CD4-positive, alpha-beta T cell treated with Interleukin-4 for 4 hours (primary cell): ENCODE measurements around the gene STMND1.
A peak's percentile ranks its signal among the peaks of the same experiment; 100 is the strongest.
"Not testable (repeated sequence)": the region's sequence is repeated elsewhere in the genome, so short reads cannot be mapped to it uniquely, and the experiment has no call there.

Experiments used
- DNase-seq: peaks from one replicate; pipeline ENCODE4 v3.0.0-alpha.2; 2020

The STMND1 gene

DNA sequence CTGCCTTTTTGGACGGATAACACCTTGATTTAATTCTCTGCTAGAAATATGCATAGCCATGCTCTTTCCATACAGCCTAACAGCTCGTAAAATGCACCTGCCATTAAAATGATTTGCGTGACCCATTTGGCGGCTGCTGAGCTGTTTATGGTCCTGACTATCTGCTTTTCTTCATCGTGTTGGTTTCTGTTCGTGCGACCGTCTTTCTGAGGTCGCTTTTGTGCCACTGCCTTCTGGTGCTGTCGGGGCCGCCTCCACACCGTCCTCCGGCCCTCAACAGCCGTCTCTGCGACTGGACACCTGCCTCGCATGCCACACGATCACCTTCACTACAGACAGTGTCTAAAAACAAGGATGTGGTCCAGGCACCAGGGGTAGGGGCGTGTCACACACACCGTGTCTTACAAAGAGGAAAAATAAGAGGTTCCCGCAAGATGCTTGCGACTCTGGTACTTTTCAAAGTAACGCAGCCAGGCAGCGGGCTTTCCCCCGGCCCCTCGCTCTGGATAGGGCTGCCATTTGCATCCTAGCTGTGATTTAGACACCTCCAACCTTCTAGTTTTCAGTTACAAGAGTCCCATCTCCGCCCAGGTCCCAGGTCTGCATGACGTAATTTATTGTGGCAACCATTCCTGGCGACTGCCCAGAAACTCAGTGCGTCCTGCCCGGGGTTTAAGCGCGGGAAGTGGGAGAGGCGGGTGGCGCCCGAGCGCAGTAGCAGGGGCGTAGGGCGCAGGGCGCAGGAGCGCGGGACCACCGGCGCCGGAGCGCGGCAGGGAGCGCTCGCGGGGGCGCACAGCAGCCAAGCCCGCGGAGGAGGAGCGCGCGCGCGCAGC is at the start of gene STMND1:
STMND1 (plus strand) TSS at position 629 of the 836 bp plus-strand sequence. CDS start 208 bp downstream, outside the sequence.
- no peak for DNase-seq

GRCh38 chr6:17054647-17055046 is 47.2 kb upstream of the STMND1 start:
- no peak for DNase-seq

GRCh38 chr6:17057322-17057721 is 44.5 kb upstream of the STMND1 start:
- no peak for DNase-seq

GRCh38 chr6:17058550-17058949 is 43.3 kb upstream of the STMND1 start:
- no peak for DNase-seq

DNA sequence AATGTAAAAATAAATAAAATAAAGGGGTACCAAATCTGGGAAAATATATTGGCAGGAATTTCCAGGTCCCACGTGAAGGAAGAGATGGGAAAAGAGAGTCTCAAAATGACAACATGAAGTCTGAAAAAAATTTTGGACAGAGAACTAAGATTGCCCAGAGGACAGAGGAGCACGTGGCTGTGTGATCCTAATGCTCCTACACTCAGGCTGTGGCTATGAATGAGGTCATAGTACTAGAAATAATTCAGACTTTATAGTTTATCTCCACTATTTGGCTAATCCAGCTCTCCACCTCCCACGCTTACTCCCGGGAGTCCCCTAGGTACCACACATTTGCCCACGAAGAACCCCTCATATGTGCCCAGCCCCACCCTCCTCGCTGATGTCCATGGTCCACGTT is 42.8 kb upstream of the STMND1 start:
- DNase-seq, result no peak

DNA sequence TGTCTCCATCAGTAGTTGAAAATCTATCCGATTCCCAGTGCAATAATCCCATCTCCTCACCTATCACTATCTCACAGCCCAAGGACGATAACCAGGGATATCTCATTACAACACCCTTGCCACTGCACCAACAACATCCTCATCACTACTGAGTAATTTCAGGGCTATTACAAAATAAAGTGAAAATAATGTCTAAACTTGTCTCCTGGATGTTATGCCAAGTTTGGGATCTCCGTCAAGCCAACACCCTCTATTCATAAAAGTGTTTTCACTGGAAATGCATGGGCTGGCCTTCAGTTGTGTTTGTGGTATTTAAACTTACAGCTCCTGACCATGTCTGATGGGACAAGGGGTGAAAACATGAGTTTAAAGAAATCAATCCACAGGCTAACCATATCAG is 42.0 kb upstream of the STMND1 start:
- no peak for DNase-seq

DNA sequence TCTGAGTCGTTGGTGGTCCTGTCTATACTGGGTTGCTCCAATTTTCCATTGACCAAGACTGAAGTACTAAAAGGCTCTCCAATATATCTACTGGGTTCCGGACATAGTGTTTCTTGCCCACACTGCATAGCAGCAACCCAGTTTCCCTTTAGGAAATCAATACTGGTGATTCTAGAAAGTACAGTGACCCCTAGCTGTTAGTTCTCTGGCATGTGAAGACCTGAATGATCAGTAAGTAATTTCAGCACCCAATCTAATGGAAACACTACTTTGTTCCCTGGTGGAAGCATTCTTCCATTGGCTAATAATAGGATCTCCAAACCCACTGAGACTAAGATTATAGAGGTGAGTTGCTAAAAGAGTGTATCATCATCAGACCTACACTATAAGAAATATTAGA is 40.8 kb upstream of the STMND1 start:
- no peak for DNase-seq

DNA sequence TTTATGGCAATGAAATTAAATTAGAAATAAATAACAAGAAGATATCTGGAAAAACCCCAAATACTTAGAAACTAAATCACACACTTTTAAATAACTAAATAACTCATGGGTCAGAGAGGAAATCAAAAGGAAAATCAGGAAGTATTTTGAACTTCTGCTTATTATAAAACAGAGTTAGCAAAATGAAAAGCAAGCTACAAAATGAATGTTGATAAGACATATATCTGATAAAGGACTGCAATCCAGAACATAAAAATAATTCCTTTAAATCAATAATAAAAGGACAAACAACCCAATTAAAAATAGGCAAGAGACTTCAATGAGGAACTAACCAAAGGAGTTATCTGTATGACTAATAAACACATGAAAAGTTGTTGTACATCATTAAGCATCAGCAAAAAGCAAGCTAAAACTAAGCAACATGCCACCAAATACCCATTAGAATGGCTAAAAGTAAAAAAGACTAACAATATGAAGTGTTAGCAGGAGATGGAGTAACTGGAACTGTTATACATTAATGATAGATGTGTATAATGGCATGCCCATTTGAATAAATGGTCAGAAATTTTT is 38.9 kb upstream of the STMND1 start:
- DNase-seq, result no peak

DNA sequence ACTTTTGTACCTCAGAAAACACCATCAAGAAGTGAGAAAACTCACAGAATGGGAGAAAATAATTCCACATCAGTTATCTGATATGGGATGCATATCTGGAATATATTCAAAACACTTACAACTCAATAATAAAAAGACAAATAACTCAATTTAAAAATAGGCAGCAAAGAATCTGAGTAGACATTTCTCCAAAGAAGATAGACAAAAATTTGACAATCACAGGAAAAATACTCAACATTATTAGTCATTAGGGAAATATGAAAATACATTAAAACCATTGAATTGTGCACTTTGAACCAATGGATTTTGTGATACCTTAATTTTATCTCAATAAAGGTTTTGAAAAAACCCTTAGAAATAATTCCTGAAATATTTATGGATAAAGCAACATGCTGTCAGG is 36.9 kb upstream of the STMND1 start:
- no peak for DNase-seq

DNA sequence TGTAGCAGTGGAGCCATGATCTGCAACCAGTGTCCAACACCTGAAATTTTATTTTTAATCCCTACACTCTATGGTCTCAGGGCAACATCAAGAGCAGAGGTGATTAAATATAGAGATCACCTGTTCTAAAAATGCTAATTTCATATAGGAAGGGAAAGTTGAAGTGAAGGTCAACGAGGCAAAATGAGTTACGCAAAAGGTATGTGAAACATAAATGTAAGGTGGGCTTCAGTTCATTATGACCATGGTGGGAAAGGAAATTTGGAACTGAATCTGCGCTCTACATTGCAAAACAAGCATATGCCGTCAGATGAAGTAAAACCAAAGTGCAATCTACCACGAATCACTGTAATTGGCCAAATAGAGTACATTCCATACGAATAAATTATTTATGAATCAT is 35.2 kb upstream of the STMND1 start:
- no peak for DNase-seq

GRCh38 chr6:17068972-17069371 is 32.9 kb upstream of the STMND1 start:
- DNase-seq, result not testable (repeated sequence)

DNA sequence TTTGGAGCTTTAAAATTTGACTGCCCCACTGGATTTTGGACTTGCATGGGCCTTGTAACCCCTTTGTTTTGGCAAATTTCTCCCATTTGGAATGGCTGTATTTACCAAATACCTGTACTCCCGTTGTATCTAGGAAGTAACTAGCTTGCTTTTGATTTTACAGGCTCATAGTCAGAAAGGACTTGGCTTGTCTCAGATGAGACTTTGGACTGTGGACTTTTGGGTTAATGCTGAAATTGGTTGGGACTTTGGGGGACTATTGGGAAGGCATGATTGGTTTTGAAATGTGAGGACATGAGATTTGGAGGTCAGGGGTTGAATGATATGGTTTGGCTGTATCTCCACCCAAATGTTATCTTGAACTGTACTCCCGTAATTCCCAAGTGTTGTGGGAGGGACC is 31.4 kb upstream of the STMND1 start:
- not testable (repeated sequence) for DNase-seq

GRCh38 chr6:17073596-17073995 is 28.3 kb upstream of the STMND1 start:
- DNase-seq, result not testable (repeated sequence)

DNA sequence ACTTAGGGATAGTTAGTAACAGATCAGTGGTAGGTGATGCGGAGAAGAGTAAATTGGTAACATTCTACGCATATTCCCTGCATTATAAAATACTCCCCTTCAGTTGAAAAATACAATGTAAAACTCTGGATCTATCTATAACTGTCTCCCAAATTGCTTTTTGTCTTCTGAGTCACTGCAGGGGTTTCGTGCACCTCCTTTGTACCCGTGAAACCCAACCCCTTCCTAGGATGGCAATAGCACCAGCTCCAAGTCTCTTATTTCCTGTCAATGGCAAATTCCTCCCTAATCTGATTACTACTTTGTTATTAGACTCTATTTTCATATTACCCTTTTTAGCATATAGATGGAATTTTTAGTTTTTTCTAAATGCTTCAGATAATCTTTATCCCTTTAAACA is 20.6 kb upstream of the STMND1 start:
- no peak for DNase-seq

GRCh38 chr6:17081860-17082508 is 19.9 kb upstream of the STMND1 start:
- no peak for DNase-seq

DNA sequence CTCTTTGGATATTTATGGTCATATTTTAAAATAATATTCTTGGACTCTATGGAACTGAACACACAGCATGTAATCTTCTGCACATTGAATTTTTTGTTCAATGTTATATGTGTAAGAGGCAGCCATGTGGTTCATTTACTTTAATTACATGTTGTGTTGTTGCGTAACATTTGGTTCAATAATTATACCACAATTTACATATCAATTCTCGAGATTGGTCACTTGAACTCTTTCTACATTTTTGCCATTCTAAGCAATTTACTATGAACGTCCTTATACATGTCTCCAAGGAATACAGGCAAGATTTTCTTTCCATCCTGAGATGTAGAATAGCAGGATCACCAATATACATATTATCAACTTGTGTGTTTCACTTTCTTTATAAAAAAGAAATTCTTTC is 18.5 kb upstream of the STMND1 start:
- no peak for DNase-seq

DNA sequence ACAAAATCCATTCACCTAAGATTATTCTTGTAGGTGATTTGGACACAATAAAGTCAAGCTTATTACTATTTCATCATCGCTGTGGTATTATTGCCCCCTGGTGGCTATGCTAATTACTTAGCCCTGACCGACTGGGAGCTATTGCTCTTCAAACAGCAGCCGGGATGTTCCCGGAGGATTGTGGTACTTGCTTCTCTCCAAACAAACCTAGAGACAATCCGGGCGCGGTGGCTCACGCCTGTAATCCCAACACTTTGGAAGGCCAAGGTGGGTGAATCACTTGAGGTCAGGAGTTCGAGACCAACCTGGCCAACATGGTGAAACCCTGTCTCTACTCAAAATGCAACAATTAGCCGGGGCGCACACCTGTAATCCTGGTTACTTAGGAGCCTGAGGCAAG is 15.4 kb upstream of the STMND1 start:
- peak; percentile 11 for DNase-seq

DNA sequence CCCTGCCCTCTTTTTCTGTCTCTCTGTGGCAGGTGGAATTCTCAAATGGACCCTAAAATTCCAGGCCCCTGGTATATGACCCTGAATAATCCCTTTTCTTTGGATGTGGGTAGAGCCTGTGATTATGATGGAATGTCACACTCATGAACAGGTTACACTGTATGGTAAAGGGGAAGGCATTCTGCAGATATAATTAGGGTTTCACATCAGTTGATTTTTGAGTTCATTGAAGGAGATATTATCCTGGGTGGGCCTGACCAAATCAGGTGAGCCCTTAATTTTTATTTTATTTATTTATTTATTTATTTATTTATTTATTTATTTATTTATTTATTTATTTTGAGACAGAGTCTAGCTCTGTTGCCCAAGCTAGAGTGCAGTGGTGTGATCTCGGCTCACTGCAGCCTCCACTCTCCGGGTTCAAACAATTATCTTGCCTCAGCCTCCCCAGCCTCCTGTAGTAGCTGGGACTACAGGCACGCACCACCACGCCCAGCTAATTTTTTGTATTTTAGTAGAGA is 13.7 kb upstream of the STMND1 start:
- DNase-seq, result no peak

DNA sequence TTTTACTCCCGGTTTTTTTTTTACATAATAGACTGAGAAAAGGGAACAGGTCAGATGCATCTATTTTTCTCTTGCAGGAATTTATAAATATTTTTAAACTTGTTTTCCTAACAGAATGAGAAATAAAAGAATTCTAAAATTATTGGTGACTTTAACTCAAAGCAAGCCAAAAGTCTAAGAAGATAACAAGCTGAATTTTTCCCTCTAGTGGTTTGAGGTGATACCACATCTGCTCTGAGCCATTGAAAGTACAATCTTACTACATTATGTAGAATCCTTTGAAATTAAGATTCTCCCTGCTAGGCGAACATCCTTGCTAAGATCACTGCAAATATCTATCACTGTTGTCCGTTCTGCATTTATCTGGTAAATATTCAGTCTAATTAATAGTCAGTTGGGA is 10.7 kb upstream of the STMND1 start:
- DNase-seq, result no peak

DNA sequence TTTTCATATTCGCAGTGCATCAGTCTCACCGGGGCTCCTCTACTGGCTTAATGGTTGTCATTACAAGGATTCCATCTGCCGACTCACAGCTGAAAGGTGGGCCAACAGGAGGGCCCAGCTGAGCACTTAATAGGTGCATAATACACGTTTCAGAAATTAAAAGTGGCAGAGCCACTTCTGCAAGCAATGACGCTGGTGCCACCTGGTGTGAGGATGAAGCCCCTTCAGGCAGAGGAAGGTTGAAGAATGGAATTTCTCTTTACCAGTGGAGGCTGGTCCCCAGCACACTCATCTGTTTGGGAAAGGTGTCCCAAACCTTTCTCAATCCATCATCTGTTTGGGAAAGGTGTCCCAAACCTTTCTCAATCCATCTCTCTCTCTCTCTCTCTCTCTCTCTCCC is 8.2 kb upstream of the STMND1 start:
- no peak for DNase-seq

GRCh38 chr6:17096096-17096495 is 5.8 kb upstream of the STMND1 start:
- no peak for DNase-seq

- DNase-seq, result no peak
These were observed 5.2 kb upstream of the STMND1 start for GRCh38 chr6:17096652-17097051.

- DNase-seq, result no peak
These were observed 3.9 kb upstream of the STMND1 start for GRCh38 chr6:17097982-17098381.

DNA sequence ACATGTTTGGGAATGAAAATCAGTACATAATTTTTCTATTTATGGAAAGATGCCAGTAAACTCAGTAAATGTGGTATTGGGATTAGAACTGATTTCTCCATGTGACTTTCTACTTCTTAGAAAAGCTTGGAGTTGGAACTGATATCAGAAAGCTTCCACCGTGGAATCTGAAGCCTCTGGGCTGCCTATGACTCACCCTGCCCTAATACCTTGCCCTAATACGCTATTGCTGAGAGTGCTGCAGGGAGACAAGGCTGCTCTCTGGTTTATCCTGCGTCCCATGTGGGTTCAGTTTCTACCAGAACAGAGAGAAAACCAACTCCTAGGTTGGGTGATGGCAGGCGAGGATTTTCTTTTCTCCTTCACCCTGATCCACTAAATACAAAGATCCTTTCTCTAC is 3.3 kb upstream of the STMND1 start:
- DNase-seq, result no peak
